KMS-11 (cell line): ENCODE data around the gene ARID1B.

ENCODE experiments used
- H2AFZ ChIP-seq: fragments of 200-600 bp; sonication (generic); 2 replicates; pipeline ENCODE4 v1.6.1; 2016; ENCODE audit warnings: antibody characterized with exemption, mixed run types, low read depth
- H3K27ac ChIP-seq: fragments of 200-600 bp; sonication (generic); 2 replicates; pipeline ENCODE4 v1.6.1; 2016; ENCODE audit warnings: mild to moderate bottlenecking, mixed run types
- H3K27me3 ChIP-seq: fragments of 200-600 bp; sonication (generic); 2 replicates; pipeline ENCODE4 v1.6.1; 2017; ENCODE audit warnings: mild to moderate bottlenecking, low read depth, mixed run types, moderate library complexity; ENCODE audit not compliant: insufficient read depth
- H3K36me3 ChIP-seq: fragments of 200-600 bp; sonication (generic); 2 replicates; pipeline ENCODE4 v1.6.1; 2017; ENCODE audit warnings: mild to moderate bottlenecking, mixed run types; ENCODE audit not compliant: insufficient read depth
- H3K4me1 ChIP-seq: fragments of 200-600 bp; sonication (generic); 2 replicates; pipeline ENCODE4 v1.6.1; 2016; ENCODE audit warnings: mild to moderate bottlenecking, low read depth, mixed run types; ENCODE audit not compliant: poor library complexity, severe bottlenecking
- H3K4me2 ChIP-seq: fragments of 200-600 bp; sonication (generic); 2 replicates; pipeline ENCODE4 v1.7.0; 2016; ENCODE audit warnings: mild to moderate bottlenecking, mixed run types
- H3K4me3 ChIP-seq: fragments of 200-600 bp; sonication (generic); IDR thresholded peaks from 2 replicates; pipeline ENCODE4 v1.6.1; 2017; ENCODE audit warnings: low read depth, low read length, mixed read lengths; ENCODE audit not compliant: insufficient read depth
- H3K79me2 ChIP-seq: fragments of 200-600 bp; sonication (generic); 2 replicates; pipeline ENCODE4 v1.6.1; 2016; ENCODE audit warnings: low read depth, mixed run types; ENCODE audit not compliant: insufficient read depth
- H3K9ac ChIP-seq: fragments of 200-600 bp; sonication (generic); 2 replicates; pipeline ENCODE4 v1.6.1; 2016; ENCODE audit warnings: mild to moderate bottlenecking, mixed run types
- H4K20me1 ChIP-seq: fragments of 200-600 bp; sonication (generic); 2 replicates; pipeline ENCODE4 v1.6.1; 2016; ENCODE audit warnings: mild to moderate bottlenecking, mixed run types; ENCODE audit not compliant: insufficient read depth
- CTCF ChIP-seq: fragments of 200-600 bp; sonication (generic); conservative IDR thresholded peaks from 2 replicates; pipeline ENCODE4 v1.6.1; 2017; ENCODE audit warnings: low read depth, mild to moderate bottlenecking, antibody characterized with exemption, low read length, moderate library complexity, mixed read lengths

ARID1B gene

GRCh38 chr6:156771047-156771446, 6.1 kb upstream of the ARID1B start:
- Histone ChIP-seq H3K9ac (no peak overlapping the region), H3K79me2 (peaks cover 6% of the 10 kb centered on the region; the same call in 1 of the 2 replicates), H3K4me2 (no peak overlapping the region), H3K27me3 (no peaks in the 10 kb centered on the region), H3K4me1 (peaks cover 17% of the 10 kb centered on the region), H2AFZ (no peak overlapping the region), H4K20me1 (no peaks in the 10 kb centered on the region), H3K27ac (no peak overlapping the region), H3K36me3 (no peaks in the 10 kb centered on the region), H3K4me3 (no peak overlapping the region)
- TF ChIP-seq CTCF, result no peak

DNA sequence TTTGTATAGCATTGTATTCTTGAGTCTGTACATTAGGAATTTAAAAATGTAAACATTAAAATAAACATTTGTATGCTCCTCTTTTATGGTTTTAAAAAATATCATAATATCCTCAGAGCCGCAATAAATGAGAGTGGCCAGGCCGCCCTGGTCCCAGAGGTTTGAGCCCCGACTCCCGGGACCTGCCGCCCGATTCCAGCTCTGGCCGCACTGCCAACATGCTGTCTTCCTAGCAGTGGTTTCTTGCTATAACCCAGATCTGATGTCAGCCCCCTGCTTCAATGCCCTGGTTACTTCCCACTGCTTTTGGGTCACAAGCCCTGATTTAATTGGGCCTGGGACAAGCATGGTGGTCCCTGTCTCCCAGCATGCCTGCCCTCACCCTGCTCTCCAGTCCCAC, 5.4 kb upstream of the ARID1B start:
- Histone ChIP-seq H3K4me1 (peaks cover 22% of the 10 kb centered on the region), H3K4me3 (no peak overlapping the region), H3K9ac (no peak overlapping the region), H3K27me3 (no peaks in the 10 kb centered on the region), H2AFZ (no peak overlapping the region), H4K20me1 (no peaks in the 10 kb centered on the region), H3K36me3 (no peaks in the 10 kb centered on the region), H3K79me2 (peaks cover 6% of the 10 kb centered on the region; the same call in 1 of the 2 replicates), H3K4me2 (no peak overlapping the region), H3K27ac (no peak overlapping the region)
- no peak for TF ChIP-seq CTCF

GRCh38 chr6:156773476-156773875, 3.7 kb upstream of the ARID1B start:
- Histone ChIP-seq H3K9ac (no peak overlapping the region), H3K27me3 (no peaks in the 10 kb centered on the region), H3K27ac (no peak overlapping the region), H3K4me3 (no peak overlapping the region), H3K4me2 (no peak overlapping the region), H3K79me2 (peaks cover 6% of the 10 kb centered on the region; the same call in 1 of the 2 replicates), H4K20me1 (no peaks in the 10 kb centered on the region), H2AFZ (no peak overlapping the region), H3K36me3 (no peaks in the 10 kb centered on the region), H3K4me1 (peaks cover 22% of the 10 kb centered on the region)
- TF ChIP-seq CTCF, result no peak

GRCh38 chr6:156773935-156774852, 3.0 kb upstream of the ARID1B start:
- no peak overlapping the region for H3K4me2 ChIP-seq
- H3K27ac ChIP-seq, result no peak overlapping the region
- H3K9ac ChIP-seq, result no peak overlapping the region

More at GRCh38 chr6:156773935-156774852, 3.0 kb upstream of the ARID1B start:
- Histone ChIP-seq H2AFZ (no peak overlapping the region), H3K4me1 (peaks cover 22% of the 10 kb centered on the region), H3K4me3 (no peak overlapping the region), H3K36me3 (no peaks in the 10 kb centered on the region), H4K20me1 (no peaks in the 10 kb centered on the region), H3K79me2 (peaks cover 6% of the 10 kb centered on the region; the same call in 1 of the 2 replicates), H3K27me3 (no peaks in the 10 kb centered on the region)
- no peak for TF ChIP-seq CTCF
